AG09309 (cell line): ENCODE data around the gene EPHA4.
A peak's percentile ranks its signal among the peaks of the same experiment; 100 is the strongest.

Source experiments
- DNase-seq: peaks from one replicate; pipeline ENCODE4 v3.0.0-alpha.2; 2010; ENCODE audit warnings: low read depth
- H3K4me3 ChIP-seq: 2 replicates; pipeline ENCODE4 v1.5.1; 2011; ENCODE audit warnings: mild to moderate bottlenecking, low read depth, low read length, moderate library complexity; ENCODE audit not compliant: control insufficient read depth
- TF ChIP-seq, protein P1 (sequence below): IDR thresholded peaks from 2 replicates; pipeline ENCODE4 v1.5.1; 2011; ENCODE audit warnings: mild to moderate bottlenecking, low read depth, low read length, inconsistent platforms; ENCODE audit not compliant: insufficient read depth, control insufficient read depth; ENCODE audit errors: missing control alignments

The EPHA4 gene

DNA sequence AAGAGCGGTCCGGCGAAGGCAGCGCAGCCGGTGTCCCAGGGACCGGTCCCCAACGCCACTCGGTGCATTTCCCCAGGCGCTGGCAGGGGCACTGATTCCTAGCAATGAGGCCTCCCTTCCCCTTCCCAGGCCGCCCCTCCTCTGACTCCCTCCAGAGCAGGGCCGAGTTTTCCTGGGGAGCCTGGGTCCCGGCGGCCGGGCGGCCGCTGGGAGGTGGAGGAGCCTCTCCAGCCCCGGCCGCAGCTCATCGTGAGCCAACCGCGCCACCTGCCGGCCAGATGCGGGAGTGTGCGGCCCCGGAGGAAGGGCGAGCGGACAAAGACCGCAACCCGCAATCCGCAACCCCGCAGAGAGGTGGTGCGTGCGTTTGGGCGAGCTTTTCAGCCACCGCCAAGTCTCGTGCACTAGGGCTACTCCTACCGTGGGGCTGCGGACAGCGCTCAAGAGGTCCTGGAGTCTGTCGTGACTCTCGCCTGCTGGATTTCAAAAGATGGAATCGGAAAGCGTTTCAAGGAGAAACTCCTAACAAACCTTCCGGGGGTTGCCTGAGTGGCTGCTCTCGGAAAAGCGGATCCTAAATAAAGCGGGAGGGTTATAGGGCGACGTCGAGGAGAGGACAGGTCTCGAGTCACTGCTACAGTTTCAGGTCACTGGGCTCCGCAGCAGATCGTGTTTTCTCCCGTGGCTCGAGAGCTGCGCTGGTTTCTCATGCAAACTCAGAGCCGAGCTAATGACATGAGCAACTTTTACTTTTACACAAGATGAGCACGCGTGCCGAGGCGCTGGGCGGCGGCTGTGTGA is 1.5 kb upstream of the EPHA4 start:
- DNase-seq: no peak
- peak overlapping the region; percentile 64 for H3K4me3 ChIP-seq
- TF ChIP-seq, protein P1, sequence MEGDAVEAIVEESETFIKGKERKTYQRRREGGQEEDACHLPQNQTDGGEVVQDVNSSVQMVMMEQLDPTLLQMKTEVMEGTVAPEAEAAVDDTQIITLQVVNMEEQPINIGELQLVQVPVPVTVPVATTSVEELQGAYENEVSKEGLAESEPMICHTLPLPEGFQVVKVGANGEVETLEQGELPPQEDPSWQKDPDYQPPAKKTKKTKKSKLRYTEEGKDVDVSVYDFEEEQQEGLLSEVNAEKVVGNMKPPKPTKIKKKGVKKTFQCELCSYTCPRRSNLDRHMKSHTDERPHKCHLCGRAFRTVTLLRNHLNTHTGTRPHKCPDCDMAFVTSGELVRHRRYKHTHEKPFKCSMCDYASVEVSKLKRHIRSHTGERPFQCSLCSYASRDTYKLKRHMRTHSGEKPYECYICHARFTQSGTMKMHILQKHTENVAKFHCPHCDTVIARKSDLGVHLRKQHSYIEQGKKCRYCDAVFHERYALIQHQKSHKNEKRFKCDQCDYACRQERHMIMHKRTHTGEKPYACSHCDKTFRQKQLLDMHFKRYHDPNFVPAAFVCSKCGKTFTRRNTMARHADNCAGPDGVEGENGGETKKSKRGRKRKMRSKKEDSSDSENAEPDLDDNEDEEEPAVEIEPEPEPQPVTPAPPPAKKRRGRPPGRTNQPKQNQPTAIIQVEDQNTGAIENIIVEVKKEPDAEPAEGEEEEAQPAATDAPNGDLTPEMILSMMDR: peak; percentile 88

DNA sequence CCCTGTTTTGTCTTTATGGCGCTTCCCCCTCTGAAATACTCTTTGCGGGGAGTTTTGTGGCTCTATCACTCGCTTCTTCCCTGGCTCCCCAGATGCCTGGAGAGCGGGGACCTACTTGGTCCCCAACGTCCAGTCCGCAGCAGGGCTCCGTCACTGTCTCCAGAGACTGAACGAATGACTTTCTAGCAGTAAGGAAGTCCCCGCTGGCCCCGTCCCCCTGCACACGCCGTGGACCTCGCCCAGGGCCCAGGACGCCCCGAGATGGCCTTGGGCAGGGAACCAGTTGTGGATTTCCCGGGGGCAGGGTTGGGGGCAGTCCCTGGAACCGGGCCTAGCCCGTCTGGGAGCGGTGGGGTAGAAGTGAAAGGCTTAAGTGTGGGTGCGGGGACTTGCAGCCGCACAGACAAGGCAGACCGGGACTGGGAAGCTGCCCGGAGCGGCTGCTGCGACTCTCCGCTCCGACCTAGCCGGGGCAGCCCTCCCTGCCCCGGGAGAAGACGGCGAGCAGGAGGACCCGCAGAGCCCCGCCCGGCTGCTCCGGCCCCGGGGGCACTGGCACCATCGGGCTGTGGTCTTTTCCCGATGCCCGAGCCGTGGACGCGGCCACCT is 821 bp upstream of the EPHA4 start:
- no peak for DNase-seq
- TF ChIP-seq, protein P1: no peak

DNA sequence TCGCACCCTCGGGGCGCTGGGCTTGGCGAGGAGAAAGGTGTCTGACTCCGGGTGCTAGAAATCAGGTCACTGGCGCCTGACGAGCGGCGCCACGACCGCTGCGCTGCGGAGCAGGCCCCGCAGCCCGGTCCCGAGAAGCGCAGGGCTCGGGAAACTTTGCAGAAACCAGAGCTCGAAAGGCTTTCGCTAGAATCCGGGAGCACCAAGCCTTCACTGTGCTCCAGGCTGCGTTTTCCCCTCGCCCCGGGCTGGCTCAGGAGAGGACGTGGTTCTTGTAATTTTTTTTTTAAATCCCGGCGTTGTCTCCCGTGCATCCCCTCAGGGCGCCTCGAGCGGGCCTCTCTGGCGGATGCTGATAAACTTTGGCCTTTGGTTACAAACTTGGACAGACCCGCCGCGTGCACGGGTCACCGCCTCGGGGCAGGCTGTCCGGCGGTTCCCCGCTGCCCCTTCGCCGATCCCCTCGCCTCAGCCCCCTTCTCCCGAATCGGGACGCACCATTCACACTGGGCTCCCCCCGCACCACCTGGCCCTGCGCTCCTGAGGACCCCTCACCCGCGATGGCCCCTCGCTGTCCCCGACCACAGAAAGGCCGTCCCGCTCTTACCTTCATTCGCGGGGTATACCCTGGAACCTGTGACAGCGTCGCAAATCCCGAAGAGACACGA is 419 bp downstream of the EPHA4 start:
- TF ChIP-seq, protein P1: no peak
- peak overlapping the region; percentile 91 for H3K4me3 ChIP-seq
- DNase-seq: no peak

More for the DNA sequence above, 821 bp upstream of the EPHA4 start:
- H3K4me3 ChIP-seq: peak overlapping the region; percentile 64

DNA sequence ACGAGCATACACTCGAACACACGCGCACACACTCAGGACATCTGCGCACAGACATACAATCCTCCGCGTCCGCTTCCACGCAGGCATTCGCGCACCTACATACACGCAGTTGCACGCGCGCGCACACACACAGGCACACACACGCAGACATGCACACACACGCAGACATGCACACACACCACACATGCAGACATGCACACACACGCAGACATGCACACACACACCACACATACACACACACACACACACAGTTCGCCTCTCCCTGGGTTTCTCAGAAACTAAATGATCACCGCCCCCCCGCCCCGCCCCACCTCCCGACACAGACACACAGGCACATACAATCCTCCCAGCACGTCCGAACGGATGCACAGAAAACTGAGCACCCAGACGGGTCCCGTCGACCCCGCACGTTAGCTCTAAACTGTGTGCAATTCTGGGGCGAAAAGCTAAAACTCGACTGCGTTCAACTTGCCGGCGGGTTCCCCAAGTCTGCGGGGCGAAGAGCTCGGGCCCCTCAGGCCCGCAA is 1.0 kb downstream of the EPHA4 start:
- TF ChIP-seq, protein P1: no peak
- no peak for DNase-seq
- peak overlapping the region; percentile 91 for H3K4me3 ChIP-seq

DNA sequence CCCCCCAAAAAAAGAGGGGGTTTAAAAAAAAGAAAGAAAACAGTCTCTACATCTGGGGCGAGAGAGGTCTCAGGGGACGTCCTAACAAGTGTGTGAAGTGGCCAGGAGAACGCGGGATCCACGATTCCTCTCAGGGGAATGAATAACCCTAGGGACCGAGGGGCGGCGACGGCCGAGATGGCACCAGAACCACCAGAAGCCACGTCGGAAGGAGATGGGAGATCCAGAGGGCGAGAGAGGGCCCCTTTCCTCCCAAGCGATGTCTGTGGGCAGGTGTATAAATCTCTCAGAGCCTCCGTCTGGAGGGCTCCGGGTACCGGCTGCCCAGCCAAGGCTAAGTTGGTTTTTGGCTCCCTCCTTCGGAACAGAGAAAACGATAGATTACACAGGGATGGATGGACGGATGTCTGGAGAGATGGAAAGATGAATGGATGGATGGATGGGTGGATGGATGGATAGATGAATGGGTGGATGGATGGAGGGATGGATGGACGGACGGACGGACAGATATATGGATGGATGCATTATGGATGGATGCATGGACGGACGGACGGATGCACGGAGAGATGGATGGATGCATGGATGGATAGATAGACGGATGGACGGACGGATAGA is 1.7 kb downstream of the EPHA4 start:
- peak overlapping the region; percentile 91 for H3K4me3 ChIP-seq
- no peak for DNase-seq
- TF ChIP-seq, protein P1: peak; percentile 22

DNA sequence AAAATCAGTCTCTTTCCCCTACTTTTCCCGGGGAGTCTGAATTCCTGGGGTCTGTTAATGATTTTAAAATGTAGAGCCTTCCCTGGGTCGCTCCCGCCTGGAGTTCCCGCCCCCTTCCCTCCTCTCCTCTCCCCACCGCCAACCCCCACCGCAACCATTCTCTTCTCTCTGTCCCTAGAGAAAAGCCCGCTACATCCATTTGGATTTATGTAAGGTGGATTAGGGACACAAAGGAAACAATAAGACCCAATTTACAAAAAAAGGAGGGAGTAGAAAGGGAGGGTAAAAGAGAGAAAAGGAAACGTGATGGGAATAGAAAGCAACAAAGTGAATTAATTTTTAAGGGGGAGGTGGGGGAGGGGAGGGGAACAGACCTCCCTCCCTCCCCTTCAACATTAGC is 2.2 kb downstream of the EPHA4 start:
- DNase-seq: no peak
- H3K4me3 ChIP-seq: peak overlapping the region; percentile 91
- TF ChIP-seq, protein P1: no peak
